Panc1 (cell line): ENCODE measurements around the gene C12orf42.

Experiments
- POLR2AphosphoS5 ChIP-seq: IDR thresholded peaks from 2 replicates; pipeline ENCODE4 v1.6.1; 2012; ENCODE audit warnings: mild to moderate bottlenecking, low read depth, low read length, moderate library complexity
- REST ChIP-seq, 2 experiments: IDR thresholded peaks; 2 replicates each; pipeline ENCODE4 v1.6.1; 2011 to 2012; ENCODE audit warnings: low read depth in 2 of 2, control low read depth in 1 of 2, low read length in 1 of 2, mild to moderate bottlenecking in 1 of 2, moderate library complexity in 1 of 2; ENCODE audit not compliant: insufficient read depth in 1 of 2
- TCF7L2 ChIP-seq: IDR thresholded peaks from 2 replicates; pipeline ENCODE4 v1.6.1; 2011; ENCODE audit warnings: mild to moderate bottlenecking, low read depth, low read length, inconsistent platforms
- TF ChIP-seq, protein P1 (sequence below): fragments of 450-650 bp; IDR thresholded peaks from 2 replicates; pipeline ENCODE4 v1.5.1; 2017; ENCODE audit warnings: mild to moderate bottlenecking

- TF ChIP-seq, protein P1, sequence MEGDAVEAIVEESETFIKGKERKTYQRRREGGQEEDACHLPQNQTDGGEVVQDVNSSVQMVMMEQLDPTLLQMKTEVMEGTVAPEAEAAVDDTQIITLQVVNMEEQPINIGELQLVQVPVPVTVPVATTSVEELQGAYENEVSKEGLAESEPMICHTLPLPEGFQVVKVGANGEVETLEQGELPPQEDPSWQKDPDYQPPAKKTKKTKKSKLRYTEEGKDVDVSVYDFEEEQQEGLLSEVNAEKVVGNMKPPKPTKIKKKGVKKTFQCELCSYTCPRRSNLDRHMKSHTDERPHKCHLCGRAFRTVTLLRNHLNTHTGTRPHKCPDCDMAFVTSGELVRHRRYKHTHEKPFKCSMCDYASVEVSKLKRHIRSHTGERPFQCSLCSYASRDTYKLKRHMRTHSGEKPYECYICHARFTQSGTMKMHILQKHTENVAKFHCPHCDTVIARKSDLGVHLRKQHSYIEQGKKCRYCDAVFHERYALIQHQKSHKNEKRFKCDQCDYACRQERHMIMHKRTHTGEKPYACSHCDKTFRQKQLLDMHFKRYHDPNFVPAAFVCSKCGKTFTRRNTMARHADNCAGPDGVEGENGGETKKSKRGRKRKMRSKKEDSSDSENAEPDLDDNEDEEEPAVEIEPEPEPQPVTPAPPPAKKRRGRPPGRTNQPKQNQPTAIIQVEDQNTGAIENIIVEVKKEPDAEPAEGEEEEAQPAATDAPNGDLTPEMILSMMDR = no peak
- TF ChIP-seq REST (IDR thresholded peaks at IDR 0.05; ENCODE audit: insufficient read depth in 1 of 2, low read depth in 2 of 2, low read length in 1 of 2) (no peak), TCF7L2 (no peak), POLR2AphosphoS5 (no peak)
Measured at GRCh38 chr12:103327676-103328075, 168.1 kb downstream of the C12orf42 start.
